RPMI8226 (cell line): ENCODE data around the gene LTC4S.
A peak's percentile ranks its signal among the peaks of the same experiment; 100 is the strongest.
"Not testable (repeated sequence)": the region's sequence is repeated elsewhere in the genome, so short reads cannot be mapped to it uniquely, and the experiment has no call there.

Source experiments
- DNase-seq: peaks from one replicate; pipeline ENCODE4 v3.0.0-alpha.2; 2015

LTC4S gene

GRCh38 chr5:179769796-179770195, 24.0 kb upstream of the LTC4S start:
- DNase-seq, result no peak

- DNase-seq, result no peak
Observed at GRCh38 chr5:179771311-179771895, 22.4 kb upstream of the LTC4S start.

DNA sequence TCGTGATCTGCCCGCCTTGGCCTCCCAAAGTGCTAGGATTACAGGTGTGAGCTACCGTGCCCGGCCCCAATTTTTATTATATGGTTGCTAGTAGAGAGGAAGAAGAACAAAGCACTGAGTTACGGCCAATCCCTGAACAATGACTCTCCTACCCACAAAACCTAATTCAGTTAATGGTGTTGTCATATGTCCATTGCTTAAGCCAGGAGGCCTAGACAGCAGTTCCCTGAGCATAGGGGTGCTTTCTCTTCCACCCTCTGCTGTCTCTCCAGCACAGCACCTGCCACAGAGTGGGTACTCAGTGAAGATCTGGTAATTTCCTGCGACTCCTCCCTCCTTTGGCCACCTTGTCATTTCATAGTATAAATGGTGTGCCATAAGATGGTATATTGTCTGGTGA, 21.4 kb upstream of the LTC4S start:
- no peak for DNase-seq

DNA sequence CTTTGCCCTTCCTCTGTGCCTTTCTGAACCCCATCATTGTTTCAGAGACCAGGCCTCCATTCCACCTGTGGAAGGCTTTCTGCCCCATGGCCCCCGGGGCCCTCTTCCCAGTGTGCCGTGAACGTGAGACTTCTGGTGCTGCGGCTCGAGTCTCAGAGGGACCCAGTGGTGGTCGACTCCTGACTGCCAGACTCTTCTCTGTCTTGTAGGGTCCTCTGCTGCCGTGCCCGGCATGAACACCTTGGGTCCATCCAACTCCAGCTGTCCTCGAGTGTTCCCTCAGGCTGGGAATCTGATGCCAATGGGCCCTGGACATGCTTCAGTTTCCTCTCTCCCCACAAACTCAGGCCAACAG, 20.1 kb upstream of the LTC4S start:
- DNase-seq, result no peak

- no peak for DNase-seq
Observed at GRCh38 chr5:179774442-179774841, 19.3 kb upstream of the LTC4S start.

- no peak for DNase-seq
Observed at GRCh38 chr5:179776411-179776938, 17.3 kb upstream of the LTC4S start.

- no peak for DNase-seq
Observed at GRCh38 chr5:179777456-179777855, 16.3 kb upstream of the LTC4S start.

DNA sequence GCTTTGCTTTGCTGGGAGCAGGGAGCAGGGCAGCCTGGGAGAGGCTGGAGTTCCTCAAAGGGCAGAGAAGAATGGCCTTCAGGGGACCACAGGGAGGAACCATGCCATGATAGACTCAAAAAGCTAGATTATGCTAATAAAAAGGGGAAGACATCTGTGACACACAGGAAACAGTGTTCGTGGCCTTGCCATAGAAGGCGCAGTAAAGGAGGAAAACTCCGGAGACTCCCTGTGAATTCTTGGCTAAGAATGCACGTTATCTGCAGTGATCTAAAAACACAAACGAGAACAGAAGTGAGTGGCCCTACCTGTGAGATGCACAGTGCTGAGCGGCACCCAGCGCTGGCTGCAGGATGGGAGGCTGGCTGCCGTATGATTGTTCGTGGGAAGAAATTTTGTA, 15.9 kb upstream of the LTC4S start:
- no peak for DNase-seq

GRCh38 chr5:179778591-179778990, 15.2 kb upstream of the LTC4S start:
- DNase-seq, result no peak

- no peak for DNase-seq
Observed at GRCh38 chr5:179779826-179780225, 14.0 kb upstream of the LTC4S start.

GRCh38 chr5:179780362-179780761, 13.4 kb upstream of the LTC4S start:
- DNase-seq, result no peak

DNA sequence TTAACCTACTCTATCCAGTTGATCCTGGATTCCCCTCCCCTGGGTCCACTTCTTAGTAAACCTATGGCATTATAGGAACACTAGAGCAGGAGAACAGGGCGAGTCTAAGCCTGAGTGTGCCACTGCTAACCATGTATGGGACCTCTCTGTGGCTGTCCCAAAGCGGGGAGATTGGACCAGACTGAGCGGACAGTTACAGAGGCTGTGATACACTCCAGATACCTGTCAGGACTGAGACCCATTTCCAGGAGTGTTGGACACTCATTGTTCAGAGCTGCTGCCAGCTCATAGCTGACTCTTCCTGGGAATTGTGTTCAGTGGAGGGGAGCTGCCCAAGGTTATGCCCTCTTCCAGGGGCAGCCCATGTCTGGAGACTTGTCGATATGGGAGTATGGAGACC, 11.9 kb upstream of the LTC4S start:
- DNase-seq, result no peak

GRCh38 chr5:179783128-179783527, 10.7 kb upstream of the LTC4S start:
- DNase-seq, result no peak

DNA sequence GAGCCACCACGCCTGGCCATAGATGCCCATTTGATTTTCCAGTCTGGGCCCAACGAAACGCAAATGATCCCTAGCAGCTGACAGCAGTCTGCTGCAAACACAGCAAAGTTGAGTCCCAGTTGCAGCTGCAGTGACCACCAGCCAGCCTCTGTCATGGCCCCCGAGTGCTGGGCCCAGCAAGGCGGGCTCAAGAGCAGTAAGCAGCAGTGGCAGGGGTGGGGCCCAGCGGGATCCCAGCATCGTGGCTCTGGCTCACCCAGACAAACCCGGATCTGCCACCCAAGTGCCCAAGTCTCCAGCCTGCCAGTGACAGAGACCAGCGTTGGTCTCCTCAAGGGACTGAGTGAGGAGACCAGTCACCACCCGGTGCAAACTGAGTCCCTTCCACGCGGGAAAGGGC, 6.9 kb upstream of the LTC4S start:
- no peak for DNase-seq

DNA sequence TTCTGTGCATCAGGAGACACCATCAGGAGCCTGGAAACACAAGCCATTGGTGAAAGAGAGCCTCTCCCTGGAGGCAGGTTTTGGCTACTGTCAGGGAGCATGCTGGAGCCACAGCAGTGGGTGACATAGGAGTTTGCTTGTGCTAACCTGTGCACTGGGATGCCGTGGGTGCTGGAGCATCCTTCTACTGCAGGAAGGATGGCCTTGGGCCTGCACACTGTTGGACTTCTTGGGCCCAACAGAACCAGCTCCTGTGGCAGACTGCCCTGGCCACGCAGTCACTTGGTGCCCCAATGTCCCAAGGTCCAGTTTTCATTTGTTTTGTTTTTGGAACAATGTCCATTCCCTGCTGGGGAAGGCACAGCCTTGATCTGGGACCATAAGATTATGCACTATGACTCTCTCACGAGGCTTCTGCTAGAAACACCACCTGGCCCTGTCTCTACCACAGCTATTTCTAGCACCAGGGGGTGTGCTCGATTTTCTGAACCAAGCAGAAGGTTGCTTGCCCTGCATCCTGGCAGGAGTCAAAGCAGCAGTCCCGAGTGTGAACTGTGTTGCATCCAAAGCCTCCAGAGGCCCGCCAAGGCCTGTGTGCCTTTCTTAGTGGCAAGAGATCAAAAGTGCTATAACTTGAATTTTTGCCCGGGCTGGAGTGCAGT, 5.5 kb upstream of the LTC4S start:
- no peak for DNase-seq

- not testable (repeated sequence) for DNase-seq
Observed at GRCh38 chr5:179789278-179789677, 4.5 kb upstream of the LTC4S start.

GRCh38 chr5:179791881-179792611, 1.7 kb upstream of the LTC4S start:
- no peak for DNase-seq

DNA sequence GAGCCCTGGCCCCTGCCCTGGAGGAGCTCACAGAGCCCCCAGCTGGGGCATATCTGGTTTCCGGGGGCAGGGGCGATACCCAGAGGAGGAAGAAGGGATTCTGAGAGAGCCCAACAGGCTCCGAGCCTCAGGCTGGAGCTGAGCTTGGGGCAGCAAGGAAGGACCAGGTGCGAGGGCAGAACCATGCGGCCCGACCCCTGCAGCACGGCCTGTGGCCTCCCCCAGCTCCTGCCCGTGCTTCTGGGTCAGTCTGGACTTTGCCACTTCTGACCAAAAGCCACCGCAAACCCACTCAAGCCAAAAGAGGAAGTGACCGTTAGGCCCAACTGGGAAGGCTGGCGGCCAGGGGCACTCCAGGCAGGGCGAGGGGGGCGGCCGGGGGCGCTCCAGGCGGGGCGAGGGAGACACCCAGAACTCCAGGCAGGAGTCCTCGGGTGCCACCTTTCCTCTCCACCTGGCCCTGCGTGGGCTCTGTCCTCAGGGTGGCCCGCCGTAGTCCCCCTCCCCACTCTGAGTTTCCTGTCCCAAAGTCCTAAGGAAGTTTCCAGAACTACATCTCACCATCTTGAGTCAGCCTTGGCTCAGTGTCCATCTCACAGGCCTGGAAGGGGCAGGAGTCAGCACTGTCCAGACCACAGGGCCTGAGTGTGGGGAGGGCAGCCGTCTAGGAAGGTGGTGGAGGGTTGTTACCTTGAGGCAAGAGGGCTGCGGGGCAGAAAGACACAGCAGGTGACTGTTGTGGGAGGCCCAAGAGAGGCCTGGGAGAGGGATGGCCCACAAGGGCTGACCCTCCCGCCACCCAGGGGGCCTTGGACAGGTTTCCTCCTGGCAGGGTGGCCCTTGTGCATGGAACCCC, 946 bp upstream of the LTC4S start:
- DNase-seq, result no peak

- DNase-seq, result no peak
Observed at GRCh38 chr5:179794171-179794570, 385 bp downstream of the LTC4S start.

DNA sequence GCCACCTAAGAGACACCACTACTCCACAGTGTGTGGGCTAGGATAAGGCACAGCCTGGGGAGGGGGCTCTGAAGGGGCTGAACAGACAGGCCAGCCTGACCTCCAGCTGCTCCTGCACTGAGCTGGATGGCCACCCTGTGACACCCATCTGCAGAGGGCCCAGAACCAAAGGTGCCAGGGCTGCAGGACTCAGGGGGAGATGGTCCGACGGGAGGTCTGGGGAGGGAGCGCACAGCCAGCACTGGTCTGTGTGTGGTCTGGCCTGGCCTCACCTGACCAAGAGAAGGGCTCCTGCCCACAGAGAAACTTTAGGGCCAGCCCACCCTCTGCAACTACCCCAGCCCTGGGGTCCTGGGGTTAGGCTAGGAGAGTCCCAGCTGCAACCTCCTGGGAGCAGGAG, 789 bp downstream of the LTC4S start:
- DNase-seq, result no peak

DNA sequence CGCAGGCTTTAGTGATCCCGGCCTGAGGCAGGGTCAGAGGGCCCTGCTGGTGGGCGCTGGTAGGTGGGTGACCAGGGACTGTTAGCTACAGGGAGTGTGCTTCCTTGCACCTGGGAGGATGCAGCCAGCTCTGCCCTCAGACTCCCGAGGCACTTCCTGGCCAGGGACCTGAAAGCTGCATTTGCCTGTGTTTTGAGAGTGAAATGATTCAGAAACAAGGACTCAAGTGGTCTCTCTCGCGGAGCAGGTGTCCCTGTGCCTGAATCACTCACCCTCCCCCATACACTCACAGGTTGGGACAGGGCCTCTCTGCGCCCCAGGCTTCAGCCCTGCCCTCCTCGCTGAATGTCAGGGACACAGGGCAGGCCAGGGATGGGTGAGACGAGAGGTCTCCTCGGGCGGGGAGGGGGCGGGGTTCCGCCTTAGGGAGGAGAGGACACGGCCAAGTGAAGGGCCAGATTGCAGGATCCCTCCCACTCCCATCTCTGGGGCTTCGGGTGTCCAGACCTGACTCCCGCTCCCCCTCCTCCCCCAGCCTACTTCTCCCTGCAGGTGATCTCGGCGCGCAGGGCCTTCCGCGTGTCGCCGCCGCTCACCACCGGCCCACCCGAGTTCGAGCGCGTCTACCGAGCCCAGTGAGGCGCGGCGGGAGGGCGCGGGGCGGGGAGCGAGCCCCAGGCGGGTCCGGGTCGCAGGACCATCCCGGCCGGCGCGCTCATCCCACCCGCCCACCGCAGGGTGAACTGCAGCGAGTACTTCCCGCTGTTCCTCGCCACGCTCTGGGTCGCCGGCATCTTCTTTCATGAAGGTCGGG, 1.5 kb downstream of the LTC4S start:
- DNase-seq, result peak; percentile 53
